K562 (cell line): ENCODE results near the gene CCNB1IP1. TPM values are rescaled to one million over a fixed set of nuclear protein-coding genes. Genes with fewer than 3 reads are reported as not detected.

Experiments
- ATAC-seq: fragments of 200-7000 bp; cut with Tn5 transposase; 3 replicates; pipeline ENCODE4 v1.9.1; 2020; ENCODE audit warnings: moderate library complexity
- BruUV-seq: library from RNA; stranded (reverse); fragments of 400-500 nt; replicated peaks from 2 replicates; lab custom pipeline; 2021; lab: Mats Ljungman, UMichigan
- CTCF ChIA-PET: fragments of 300-600 bp; formaldehyde crosslinking; extraction: SDS; loops from one replicate; lab custom pipeline; 2021; ENCODE audit warnings: low intra/inter-chr PET ratio; lab: Yijun Ruan, JAX
- POLR2A ChIA-PET: fragments of 300-600, 350-650 bp; sonication (Branson Sonifier 250); formaldehyde crosslinking; extraction: SDS; loops from one replicate; lab custom pipeline; 2021; ENCODE audit warnings: antibody characterized with exemption, inconsistent platforms; lab: Yijun Ruan, JAX
- DNase-seq, 4 experiments: peaks; one replicate each; pipeline versions ENCODE4 v3.0.0 to v3.0.0-alpha.2; 2011 to 2018; ENCODE audit warnings: low spot score in 3 of 4, mixed read lengths in 3 of 4; ENCODE audit errors: extremely low read depth in 1 of 4
- FAIRE-seq: peaks from 2 replicates; lab custom pipeline; 2011; peaks lifted over from hg19 to GRCh38; lab: Jason Lieb, UNC
- H2AFZ ChIP-seq: 2 replicates; pipeline ENCODE4 v1.6.0; 2011; ENCODE audit warnings: low read depth, low read length, control low read depth, inconsistent platforms
- H3K27ac ChIP-seq: fragments of 200-600 bp; 3 replicates; pipeline ENCODE4 v1.8.0; 2011; ENCODE audit warnings: low read depth, mild to moderate bottlenecking, control low read depth, inconsistent platforms, low read length, moderate library complexity, mixed read lengths; ENCODE audit errors: extremely low read depth
- H3K27me3 ChIP-seq, 2 experiments: fragments of 300-600 bp in 1 of 2; 2 replicates in 1 of 2; 3 replicates in 1 of 2; pipeline versions ENCODE4 v1.6.0 to v1.8.0; 2011; ENCODE audit warnings: inconsistent platforms in 2 of 2, low read length in 2 of 2, mild to moderate bottlenecking in 1 of 2, mixed read lengths in 1 of 2, moderate library complexity in 1 of 2; ENCODE audit not compliant: control insufficient read depth in 2 of 2, insufficient read depth in 2 of 2
- H3K36me3 ChIP-seq: fragments of 300-600 bp; 3 replicates; pipeline ENCODE4 v1.8.0; 2011; ENCODE audit warnings: mild to moderate bottlenecking, low read length, inconsistent platforms; ENCODE audit not compliant: control insufficient read depth, insufficient read depth
- H3K4me1 ChIP-seq, 2 experiments: fragments of 200-600 bp in 1 of 2; replicated peaks in 1 of 2; 2 replicates in 1 of 2; 3 replicates in 1 of 2; pipeline versions ENCODE4 v1.5.1 to v1.8.0; 2011; ENCODE audit warnings: inconsistent platforms in 2 of 2, low read length in 2 of 2, mild to moderate bottlenecking in 1 of 2, mixed read lengths in 1 of 2, moderate library complexity in 1 of 2; ENCODE audit not compliant: control insufficient read depth in 2 of 2, insufficient read depth in 2 of 2
- H3K4me2 ChIP-seq: 2 replicates; pipeline ENCODE4 v1.6.1; 2011; ENCODE audit warnings: low read length, control low read depth, inconsistent platforms, mixed read lengths; ENCODE audit not compliant: insufficient read depth
- H3K4me3 ChIP-seq: fragments of 200-600 bp; sonication (generic), shearing (Covaris generic); 2 replicates; pipeline ENCODE4 v1.5.1; 2016; ENCODE audit warnings: control low read depth, inconsistent platforms
- H3K79me2 ChIP-seq: fragments of 200-600 bp; 3 replicates; pipeline ENCODE4 v1.8.0; 2011; ENCODE audit warnings: low read length, inconsistent platforms; ENCODE audit not compliant: control insufficient read depth, insufficient read depth
- H3K9ac ChIP-seq, 2 experiments: 2 replicates each; pipeline versions ENCODE4 v1.6.0 to v1.6.1; 2011; ENCODE audit warnings: low read depth in 2 of 2, low read length in 2 of 2, control low read depth in 1 of 2, inconsistent platforms in 1 of 2, mild to moderate bottlenecking in 1 of 2, mixed read lengths in 1 of 2; ENCODE audit not compliant: insufficient read depth in 1 of 2
- H3K9me1 ChIP-seq: one replicate; pipeline ENCODE4 v1.6.0; 2011; ENCODE audit warnings: inconsistent platforms, mild to moderate bottlenecking, low read length, moderate library complexity; ENCODE audit not compliant: control insufficient read depth, insufficient read depth
- H3K9me3 ChIP-seq: replicated peaks from 2 replicates; pipeline ENCODE4 v1.5.1; 2011; ENCODE audit warnings: low read depth, low read length, inconsistent platforms; ENCODE audit not compliant: control insufficient read depth, insufficient read depth
- H4K20me1 ChIP-seq: replicated peaks from 2 replicates; pipeline ENCODE4 v1.6.1; 2011; ENCODE audit warnings: low read length, inconsistent platforms, mixed read lengths; ENCODE audit not compliant: control insufficient read depth, insufficient read depth
- CBFB ChIP-seq: sonication (generic); formaldehyde crosslinking; IDR thresholded peaks from 2 replicates; pipeline ENCODE4 v1.4.0; 2020; ENCODE audit warnings: mild to moderate bottlenecking, missing genetic modification reagents
- CHD1 ChIP-seq: fragments of 200-600 bp; sonication (generic); IDR thresholded peaks from one replicate; pipeline ENCODE4 v1.6.1; 2012; ENCODE audit warnings: mild to moderate bottlenecking, moderate library complexity, low read length, inconsistent platforms
- FIP1L1 ChIP-seq: fragments of 200-400 bp; formaldehyde crosslinking; IDR thresholded peaks from 2 replicates; pipeline ENCODE4 v1.6.1; 2018; ENCODE audit warnings: mild to moderate bottlenecking, low read depth, low read length; ENCODE audit not compliant: poor library complexity, severe bottlenecking
- HNRNPL ChIP-seq: fragments of 200-400 bp; formaldehyde crosslinking; IDR thresholded peaks from 2 replicates; pipeline ENCODE4 v1.6.1; 2017; ENCODE audit warnings: low read depth, mild to moderate bottlenecking, low read length
- PHB2 ChIP-seq: fragments of 450-650 bp; IDR thresholded peaks from 2 replicates; pipeline ENCODE4 v1.6.1; 2017; ENCODE audit warnings: low read depth
- RBM15 ChIP-seq: fragments of 200-400 bp; formaldehyde crosslinking; IDR thresholded peaks from 2 replicates; pipeline ENCODE4 v1.6.1; 2018; ENCODE audit warnings: mild to moderate bottlenecking, low read length, moderate library complexity; ENCODE audit not compliant: insufficient read depth
- TFAM ChIP-seq: fragments of 250-450 bp; sonication (Bioruptor Pico); conservative IDR thresholded peaks from 2 replicates; pipeline ENCODE4 v1.5.0; 2021; ENCODE audit warnings: mild to moderate bottlenecking, moderate library complexity
- ZNF140 ChIP-seq: fragments of 250-450 bp; sonication (Bioruptor Pico); IDR thresholded peaks from 2 replicates; pipeline ENCODE4 v1.8.0; 2021; ENCODE audit warnings: moderate library complexity, mild to moderate bottlenecking, inconsistent platforms
- ZNF436 ChIP-seq: fragments of 250-450, 450-650 bp; sonication (Bioruptor Pico); formaldehyde crosslinking; IDR thresholded peaks from 2 replicates; pipeline ENCODE4 v1.7.0; 2020; ENCODE audit warnings: mild to moderate bottlenecking
- ZNF589 ChIP-seq: fragments of 200-800 bp; sonication (Bioruptor generic); IDR thresholded peaks from 2 replicates; pipeline ENCODE4 v1.6.1; 2016; ENCODE audit warnings: low read depth, missing genetic modification characterization, missing compliant biosample characterization
- WGBS: fragments of 100-300 bp; shearing (Covaris generic); methylation state at CpG from one replicate; pipeline ENCODE4 v1.1.6; 2016; ENCODE audit warnings: low coverage, mixed read lengths; ENCODE audit not compliant: insufficient coverage; ENCODE audit errors: missing lambda C conversion rate; 5-methylcytosine and 5-hydroxymethylcytosine counted together
- in situ Hi-C: fragments of 300-500 bp; cut with MboI; formaldehyde crosslinking; loops from 4 replicates; pipeline ENCODE4 v1.15.0; 2018; ENCODE audit warnings: inconsistent platforms, mixed read lengths
- intact Hi-C: fragments of 100-400 bp; cut with micrococcal nuclease; formaldehyde crosslinking; loops from 2 replicates; pipeline ENCODE4 v1.14.2; 2022
- polyA plus RNA-seq, 8 experiments: library from polyadenylated mRNA; depleted of rRNA in 4 of 8; stranded (reverse) in 5 of 8; unstranded in 3 of 8; fragments of >200 nt; fragmentation: Nextera tagmentation in 2 of 8; fragmentation: Illumina TruSeq in 1 of 8; extraction: Ambion mirVana in 2 of 8; extraction: Trizol in 1 of 8; gene quantifications; 2 replicates each; pipeline versions ENCODE4 v1.2.1 to v1.2.3, GENCODE V29; 2011 to 2014; ENCODE audit warnings: inconsistent platforms in 1 of 8, missing spikeins in 1 of 8
- total RNA-seq, 7 experiments: library from RNA; depleted of rRNA in 6 of 7; stranded (reverse); fragments of >200 nt in 6 of 7; fragmentation: Illumina TruSeq in 2 of 7; extraction: Trizol in 2 of 7; gene quantifications; 2 replicates each; pipeline versions ENCODE4 v1.2.1 to v1.2.3, GENCODE V29; 2011 to 2021; ENCODE audit warnings: low replicate concordance in 1 of 7
- TF ChIP-seq, protein P1 (sequence below): fragments of 250-450 bp; sonication (Bioruptor Pico); IDR thresholded peaks from 2 replicates; pipeline ENCODE4 v1.8.0; 2021; ENCODE audit warnings: borderline replicate concordance, mild to moderate bottlenecking, moderate library complexity; ENCODE audit not compliant: poor library complexity, severe bottlenecking
- TF ChIP-seq, protein P2 (sequence below): fragments of 450-650 bp; IDR thresholded peaks from 2 replicates; pipeline ENCODE4 v1.6.1; 2017; ENCODE audit warnings: antibody characterized with exemption

CCNB1IP1 gene
- total and polyA plus RNA-seq, 9 of the 15 experiments (the other 6 are each of a cell fraction or from before 2014, with no cell fraction given): 51.8 to 152 (median 81.0) TPM

DNA sequence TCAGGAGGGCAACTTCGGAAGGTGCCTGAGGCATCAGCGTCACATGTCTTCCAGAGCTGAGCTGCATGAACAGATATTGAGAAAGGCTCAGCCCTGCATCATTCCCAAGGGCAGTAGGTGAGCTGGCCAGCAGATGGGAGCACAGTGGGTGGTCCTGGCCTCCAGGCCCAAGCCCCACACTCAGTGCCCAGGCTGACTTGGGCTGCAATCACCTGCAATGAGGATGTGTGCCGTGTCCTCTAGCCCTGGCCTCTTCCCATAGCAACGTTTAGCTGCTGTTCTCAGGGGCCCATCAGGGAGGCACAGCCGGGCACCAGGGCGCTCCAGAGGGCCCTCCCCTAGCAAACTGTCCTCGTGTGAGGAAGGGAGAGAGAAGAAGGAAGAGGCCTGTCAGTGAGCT is 48.3 kb upstream of the CCNB1IP1 start:
- Histone ChIP-seq H4K20me1 (no peaks in the 10 kb centered on the region), H3K9me1 (no peaks in the 10 kb centered on the region), H3K4me3 (no peak overlapping the region), H3K9ac (no peak overlapping the region), H3K79me2 (no peaks in the 10 kb centered on the region), H3K4me1 (no peaks in the 10 kb centered on the region), H3K27me3 (no peaks in the 10 kb centered on the region), H2AFZ (no peak overlapping the region), H3K9me3 (no peaks in the 10 kb centered on the region), H3K4me2 (no peak overlapping the region), H3K36me3 (peaks cover 42% of the 10 kb centered on the region; the same call in 1 of the 3 replicates), H3K27ac (no peak overlapping the region)
- POLR2A ChIA-PET: interaction anchor here (0.8 kb wide), 1 partner anchor 382 kb away, joined by 4 read pairs; no protein-coding TSS in a partner anchor
- CTCF ChIA-PET: no interaction called here
- no TSS peak for BruUV-seq
- ATAC-seq (no peak), DNase-seq (no peak), FAIRE-seq (no peak)
- TF ChIP-seq ZNF436 (CRISPR knock-in tag) (no peak), HNRNPL (no peak), TFAM (CRISPR knock-in tag) (no peak), ZNF589 (no peak), CBFB (CRISPR knock-in tag) (no peak), PHB2 (no peak), ZNF140 (no peak), RBM15 (no peak), CHD1 (no peak), FIP1L1 (no peak)
- TF ChIP-seq, protein P1, sequence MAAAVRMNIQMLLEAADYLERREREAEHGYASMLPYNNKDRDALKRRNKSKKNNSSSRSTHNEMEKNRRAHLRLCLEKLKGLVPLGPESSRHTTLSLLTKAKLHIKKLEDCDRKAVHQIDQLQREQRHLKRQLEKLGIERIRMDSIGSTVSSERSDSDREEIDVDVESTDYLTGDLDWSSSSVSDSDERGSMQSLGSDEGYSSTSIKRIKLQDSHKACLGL: no peak
- TF ChIP-seq, protein P2, sequence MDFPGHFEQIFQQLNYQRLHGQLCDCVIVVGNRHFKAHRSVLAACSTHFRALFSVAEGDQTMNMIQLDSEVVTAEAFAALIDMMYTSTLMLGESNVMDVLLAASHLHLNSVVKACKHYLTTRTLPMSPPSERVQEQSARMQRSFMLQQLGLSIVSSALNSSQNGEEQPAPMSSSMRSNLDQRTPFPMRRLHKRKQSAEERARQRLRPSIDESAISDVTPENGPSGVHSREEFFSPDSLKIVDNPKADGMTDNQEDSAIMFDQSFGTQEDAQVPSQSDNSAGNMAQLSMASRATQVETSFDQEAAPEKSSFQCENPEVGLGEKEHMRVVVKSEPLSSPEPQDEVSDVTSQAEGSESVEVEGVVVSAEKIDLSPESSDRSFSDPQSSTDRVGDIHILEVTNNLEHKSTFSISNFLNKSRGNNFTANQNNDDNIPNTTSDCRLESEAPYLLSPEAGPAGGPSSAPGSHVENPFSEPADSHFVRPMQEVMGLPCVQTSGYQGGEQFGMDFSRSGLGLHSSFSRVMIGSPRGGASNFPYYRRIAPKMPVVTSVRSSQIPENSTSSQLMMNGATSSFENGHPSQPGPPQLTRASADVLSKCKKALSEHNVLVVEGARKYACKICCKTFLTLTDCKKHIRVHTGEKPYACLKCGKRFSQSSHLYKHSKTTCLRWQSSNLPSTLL: no peak
- in situ Hi-C loops (no loop called here), intact Hi-C loops (no loop called here)
- no CpG with 5 or more reads among the region's 7 CpGs for WGBS
